ENCODE measurements around the gene ELOVL6. TPM values are rescaled to one million over a fixed set of nuclear protein-coding genes. Genes with fewer than 3 reads are reported as not detected.
"Not testable (repeated sequence)": the region's sequence is repeated elsewhere in the genome, so short reads cannot be mapped to it uniquely, and the experiment has no call there.

The ELOVL6 gene
- total RNA-seq (2014; rRNA removed; shearing (Covaris generic); ENCODE audit: low replicate concordance), result 22.4 and 23.8 TPM in 2 replicates

DNA sequence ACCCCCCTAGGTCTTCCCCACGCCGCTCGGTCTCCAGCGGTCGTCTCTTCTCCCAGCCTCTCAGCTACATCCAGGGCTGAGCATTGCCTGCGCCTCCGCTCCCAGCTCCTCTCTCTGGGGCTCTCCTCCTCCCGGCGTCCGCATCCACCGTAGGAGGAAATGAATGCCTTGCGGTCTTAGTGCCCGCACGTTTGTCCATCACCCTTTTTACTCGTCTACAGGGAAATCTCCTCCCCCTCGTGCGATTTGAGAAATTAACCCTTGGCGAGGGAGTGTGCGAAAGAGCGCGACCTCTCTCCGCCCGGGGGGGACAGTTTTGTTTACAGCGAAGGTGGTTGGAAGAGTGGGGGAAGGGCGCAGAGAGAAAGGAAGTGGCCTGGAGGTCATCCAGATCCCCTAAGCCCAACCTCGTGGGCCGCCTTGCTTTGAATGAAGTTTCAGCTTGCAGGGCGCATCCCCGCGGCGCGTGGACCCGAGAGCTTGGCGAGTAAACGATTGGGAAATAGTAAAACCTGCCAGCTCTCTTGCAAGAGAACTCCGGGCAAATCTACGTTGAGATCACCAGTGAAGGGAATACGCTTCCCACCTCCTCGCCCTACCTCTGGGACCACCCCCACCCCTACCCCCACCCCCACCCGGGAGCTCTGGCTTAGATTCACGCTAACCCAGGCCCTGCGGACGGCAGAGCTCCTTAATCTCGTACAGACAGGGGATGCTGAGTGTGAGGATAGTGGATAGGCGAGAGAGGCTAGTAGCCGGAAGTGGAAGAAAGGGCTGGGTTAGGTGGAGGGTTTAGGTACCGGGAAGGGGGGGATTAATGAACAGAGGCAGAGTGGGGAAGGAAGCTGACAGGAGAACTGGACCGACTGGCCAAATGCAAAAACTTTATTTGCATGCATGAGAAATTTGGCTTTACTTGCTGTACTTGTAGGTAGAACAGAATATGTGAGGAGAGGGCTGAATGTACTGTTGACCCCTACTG, at the start of gene ELOVL6:
Gene ELOVL6, minus strand, starts transcription at position 181 of the 982 bp plus-strand sequence. CDS start 280 bp downstream, outside the sequence.
- in situ Hi-C loops (cut with HindIII; ENCODE audit: low pct_unique_long_range_greater_than_20kb, low sequenced_read_pairs), result no loop called here
- DNase-seq (ENCODE audit: low read depth), result peak; percentile 83

GRCh38 chr4:110248100-110248499, 49.7 kb upstream of the ELOVL6 start:
- in situ Hi-C loops (cut with HindIII; ENCODE audit: low pct_unique_long_range_greater_than_20kb, low sequenced_read_pairs), result no loop called here
- DNase-seq (ENCODE audit: low read depth), result no peak

DNA sequence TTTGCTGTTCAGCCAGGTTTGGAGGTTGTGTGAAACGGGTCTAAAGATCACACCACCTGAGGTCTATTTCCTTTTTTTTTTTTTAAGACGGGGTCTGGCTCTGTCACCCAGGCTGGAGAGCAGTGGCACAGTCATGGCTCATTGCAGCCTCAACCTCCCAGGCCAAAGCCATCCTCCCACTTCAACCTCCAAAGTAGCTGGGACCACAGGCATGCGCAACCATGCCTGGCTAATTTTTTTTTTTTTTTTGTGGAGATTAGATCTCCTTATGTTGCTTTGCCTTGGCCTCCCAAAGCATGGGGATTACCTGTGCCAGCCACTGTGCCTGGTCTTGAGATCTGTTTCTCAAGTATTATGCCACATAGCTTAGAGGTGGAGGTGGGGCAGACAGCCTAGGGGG, 49.2 kb upstream of the ELOVL6 start:
- in situ Hi-C loops (cut with HindIII; ENCODE audit: low pct_unique_long_range_greater_than_20kb, low sequenced_read_pairs), result no loop called here
- DNase-seq (ENCODE audit: low read depth), result no peak

GRCh38 chr4:110245577-110245976, 47.2 kb upstream of the ELOVL6 start:
- in situ Hi-C loops (cut with HindIII; ENCODE audit: low pct_unique_long_range_greater_than_20kb, low sequenced_read_pairs), result no loop called here
- DNase-seq (ENCODE audit: low read depth), result no peak

GRCh38 chr4:110236324-110236723, 37.9 kb upstream of the ELOVL6 start:
- DNase-seq (ENCODE audit: low read depth), result no peak
- in situ Hi-C loops (cut with HindIII; ENCODE audit: low pct_unique_long_range_greater_than_20kb, low sequenced_read_pairs), result no loop called here

GRCh38 chr4:110233581-110233980, 35.2 kb upstream of the ELOVL6 start:
- in situ Hi-C loops (cut with HindIII; ENCODE audit: low pct_unique_long_range_greater_than_20kb, low sequenced_read_pairs); DNase-seq (ENCODE audit: low read depth): not testable (repeated sequence)

DNA sequence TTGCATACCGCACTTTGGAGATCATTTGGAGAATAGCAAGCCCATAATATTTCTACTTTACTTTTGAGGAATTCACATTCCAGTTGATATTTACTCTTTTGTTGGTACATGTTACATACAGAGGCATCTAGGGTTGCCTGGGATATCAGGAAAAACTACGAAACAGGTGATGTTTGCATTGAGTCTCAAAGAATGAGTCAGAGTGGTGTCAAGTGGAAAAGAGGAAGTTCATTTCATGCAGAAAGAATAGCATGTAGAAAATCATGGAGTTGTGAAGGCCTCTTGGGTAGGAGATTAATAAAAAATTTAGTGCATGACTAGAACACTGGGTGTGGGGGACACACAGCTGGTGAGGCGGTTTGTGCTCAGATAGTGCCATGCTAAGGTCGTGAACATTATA, 33.5 kb upstream of the ELOVL6 start:
- in situ Hi-C loops (cut with HindIII; ENCODE audit: low pct_unique_long_range_greater_than_20kb, low sequenced_read_pairs), result no loop called here
- peak; percentile 30 for DNase-seq (ENCODE audit: low read depth)

GRCh38 chr4:110229266-110229665, 30.9 kb upstream of the ELOVL6 start:
- in situ Hi-C loops (cut with HindIII; ENCODE audit: low pct_unique_long_range_greater_than_20kb, low sequenced_read_pairs), result no loop called here
- no peak for DNase-seq (ENCODE audit: low read depth)

- peak; percentile 17 for DNase-seq (ENCODE audit: low read depth)
- in situ Hi-C loops (cut with HindIII; ENCODE audit: low pct_unique_long_range_greater_than_20kb, low sequenced_read_pairs), result no loop called here
Observed at GRCh38 chr4:110224812-110225211, 26.4 kb upstream of the ELOVL6 start.

- in situ Hi-C loops (cut with HindIII; ENCODE audit: low pct_unique_long_range_greater_than_20kb, low sequenced_read_pairs), result no loop called here
Observed at GRCh38 chr4:110224142-110224541, 25.7 kb upstream of the ELOVL6 start.

DNA sequence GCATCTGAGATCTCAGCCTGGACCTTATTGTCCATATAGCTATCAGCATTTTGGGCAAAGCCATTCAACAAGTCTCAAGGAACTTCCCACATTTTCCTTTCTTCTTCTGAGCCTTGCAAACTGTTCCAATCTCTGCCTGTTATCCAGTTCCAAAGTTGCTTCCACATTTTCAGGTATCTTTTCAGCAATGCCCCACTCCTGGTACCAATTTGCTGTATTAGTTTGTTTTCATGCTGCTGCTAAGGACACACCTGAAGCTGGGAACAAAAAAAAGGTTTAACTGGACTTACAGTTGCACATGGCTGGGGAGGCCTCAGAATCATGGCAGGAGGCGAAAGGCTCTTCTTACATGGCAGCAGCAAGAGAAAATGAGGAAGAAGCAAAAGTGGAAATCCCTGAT, 20.5 kb upstream of the ELOVL6 start:
- DNase-seq (ENCODE audit: low read depth); in situ Hi-C loops (cut with HindIII; ENCODE audit: low pct_unique_long_range_greater_than_20kb, low sequenced_read_pairs): not testable (repeated sequence)

More at GRCh38 chr4:110224142-110224541, 25.7 kb upstream of the ELOVL6 start:
- no peak for DNase-seq (ENCODE audit: low read depth)

DNA sequence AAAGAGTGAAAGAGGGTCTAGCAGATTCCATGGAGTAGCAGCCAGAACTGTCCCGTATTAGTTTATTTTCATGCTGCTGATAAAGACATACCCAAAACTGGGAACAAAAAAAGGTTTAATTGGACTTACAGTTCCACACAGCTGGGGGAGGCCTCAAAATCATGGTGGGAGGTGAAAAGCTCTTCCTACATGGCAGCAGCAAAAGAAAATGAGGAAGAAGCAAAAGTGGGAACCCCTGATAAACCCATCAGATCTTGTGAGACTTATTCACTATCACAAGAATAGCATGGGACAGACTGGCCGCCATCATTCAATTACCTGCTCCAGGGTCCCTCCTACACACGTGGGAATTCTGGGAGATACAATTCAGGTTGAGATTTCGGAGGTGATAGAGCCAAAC, 18.8 kb upstream of the ELOVL6 start:
- DNase-seq (ENCODE audit: low read depth); in situ Hi-C loops (cut with HindIII; ENCODE audit: low pct_unique_long_range_greater_than_20kb, low sequenced_read_pairs): not testable (repeated sequence)

DNA sequence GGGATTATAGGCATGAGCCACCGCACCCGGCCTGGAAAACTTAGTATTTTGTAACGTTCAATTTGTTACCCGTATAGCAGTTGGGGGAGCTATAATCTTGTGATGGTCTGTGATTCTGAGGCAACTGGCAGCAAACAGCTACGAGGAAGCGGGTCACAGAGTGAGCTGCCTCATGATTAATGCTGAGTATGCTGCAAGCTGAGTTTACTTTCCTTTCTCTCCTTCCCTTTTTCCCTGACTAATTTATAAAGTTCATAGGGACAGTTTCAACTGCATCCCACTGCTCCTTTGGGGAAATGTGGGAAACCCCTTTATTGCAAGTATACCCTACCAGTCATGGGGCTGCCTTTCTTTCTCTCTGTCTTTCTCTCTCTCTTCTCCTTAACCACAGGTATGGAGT, 17.7 kb upstream of the ELOVL6 start:
- no peak for DNase-seq (ENCODE audit: low read depth)
- in situ Hi-C loops (cut with HindIII; ENCODE audit: low pct_unique_long_range_greater_than_20kb, low sequenced_read_pairs), result no loop called here

DNA sequence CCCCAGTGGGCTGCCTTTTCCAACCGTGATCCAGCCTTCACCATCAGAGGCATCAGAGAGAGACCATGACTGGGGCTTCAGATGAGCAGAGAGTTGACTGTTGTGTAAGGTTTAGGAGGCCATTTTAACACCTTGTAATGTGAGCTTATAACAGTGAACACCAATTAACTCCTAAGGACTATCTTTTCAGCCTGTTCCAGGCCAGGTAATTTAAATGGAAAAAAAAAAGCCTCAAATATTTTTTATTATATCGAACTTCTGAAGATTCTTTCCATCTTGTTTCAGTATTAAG, 13.3 kb upstream of the ELOVL6 start:
- DNase-seq (ENCODE audit: low read depth), result no peak
- in situ Hi-C loops (cut with HindIII; ENCODE audit: low pct_unique_long_range_greater_than_20kb, low sequenced_read_pairs), result no loop called here

DNA sequence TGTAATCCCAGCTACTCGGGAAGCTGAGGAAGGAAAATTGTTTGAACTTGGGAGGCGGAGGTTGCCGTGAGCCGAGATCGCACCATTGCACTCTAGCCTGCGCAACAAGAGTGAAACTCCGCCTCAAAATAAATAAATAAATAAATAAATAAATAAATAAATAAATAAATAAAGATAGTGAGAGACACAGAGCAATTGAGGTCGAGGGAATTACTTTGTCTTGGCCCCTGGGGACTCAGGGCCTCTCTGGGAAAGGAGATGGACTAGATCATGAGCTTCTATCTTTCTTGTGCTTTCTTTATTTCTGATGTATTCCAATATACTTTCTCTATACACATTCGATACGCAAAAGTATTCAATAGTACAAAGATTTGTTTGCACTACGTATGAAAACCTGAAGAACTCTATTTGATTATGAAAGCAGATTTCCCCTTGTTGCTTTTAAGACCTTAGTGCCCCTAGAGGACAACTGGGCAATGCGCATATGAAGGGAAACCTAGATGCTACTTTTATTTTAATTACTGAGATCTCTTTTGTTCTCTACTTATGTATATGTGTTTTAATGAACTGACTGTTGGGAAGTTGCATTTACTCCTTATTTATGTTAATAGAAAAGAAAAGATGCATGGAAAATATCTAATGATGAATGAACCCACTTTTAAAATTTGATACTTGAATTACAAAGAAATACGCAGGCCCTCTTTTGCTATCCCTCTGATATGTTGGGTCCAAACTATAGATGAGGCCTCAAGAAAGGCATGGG, 12.8 kb upstream of the ELOVL6 start:
- DNase-seq (ENCODE audit: low read depth), result no peak
- in situ Hi-C loops (cut with HindIII; ENCODE audit: low pct_unique_long_range_greater_than_20kb, low sequenced_read_pairs), result no loop called here

DNA sequence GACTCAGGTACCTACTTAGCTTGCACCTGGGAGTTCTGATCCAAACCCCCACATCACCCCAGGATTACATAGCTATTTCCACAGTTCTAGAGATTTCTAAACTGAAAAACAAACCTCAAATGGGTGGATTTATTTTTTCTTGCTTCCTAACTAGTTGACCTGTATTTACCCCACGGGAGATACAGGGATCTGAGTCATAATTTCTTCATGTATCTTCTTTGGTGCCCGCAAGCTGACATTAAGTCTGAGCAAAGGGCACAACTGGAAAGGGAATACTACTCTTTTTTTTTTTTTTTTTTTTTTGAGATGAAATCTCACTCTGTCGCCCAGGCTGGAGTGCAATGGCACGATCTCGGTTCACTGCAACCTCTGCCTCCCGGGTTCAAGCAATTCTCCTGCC, 10.0 kb upstream of the ELOVL6 start:
- no peak for DNase-seq (ENCODE audit: low read depth)
- in situ Hi-C loops (cut with HindIII; ENCODE audit: low pct_unique_long_range_greater_than_20kb, low sequenced_read_pairs), result no loop called here

- no peak for DNase-seq (ENCODE audit: low read depth)
- in situ Hi-C loops (cut with HindIII; ENCODE audit: low pct_unique_long_range_greater_than_20kb, low sequenced_read_pairs), result no loop called here
Observed at GRCh38 chr4:110207233-110207632, 8.8 kb upstream of the ELOVL6 start.

GRCh38 chr4:110202024-110202423, 3.6 kb upstream of the ELOVL6 start:
- DNase-seq (ENCODE audit: low read depth), result no peak
- in situ Hi-C loops (cut with HindIII; ENCODE audit: low pct_unique_long_range_greater_than_20kb, low sequenced_read_pairs), result no loop called here

- in situ Hi-C loops (cut with HindIII; ENCODE audit: low pct_unique_long_range_greater_than_20kb, low sequenced_read_pairs), result no loop called here
- no peak for DNase-seq (ENCODE audit: low read depth)
Observed at GRCh38 chr4:110201502-110201901, 3.1 kb upstream of the ELOVL6 start.

All from Caki2 (cell line).